ENCODE data around the gene ANKRD44.
"Not testable (repeated sequence)": the region's sequence is repeated elsewhere in the genome, so short reads cannot be mapped to it uniquely, and the experiment has no call there.

The ANKRD44 gene

DNA sequence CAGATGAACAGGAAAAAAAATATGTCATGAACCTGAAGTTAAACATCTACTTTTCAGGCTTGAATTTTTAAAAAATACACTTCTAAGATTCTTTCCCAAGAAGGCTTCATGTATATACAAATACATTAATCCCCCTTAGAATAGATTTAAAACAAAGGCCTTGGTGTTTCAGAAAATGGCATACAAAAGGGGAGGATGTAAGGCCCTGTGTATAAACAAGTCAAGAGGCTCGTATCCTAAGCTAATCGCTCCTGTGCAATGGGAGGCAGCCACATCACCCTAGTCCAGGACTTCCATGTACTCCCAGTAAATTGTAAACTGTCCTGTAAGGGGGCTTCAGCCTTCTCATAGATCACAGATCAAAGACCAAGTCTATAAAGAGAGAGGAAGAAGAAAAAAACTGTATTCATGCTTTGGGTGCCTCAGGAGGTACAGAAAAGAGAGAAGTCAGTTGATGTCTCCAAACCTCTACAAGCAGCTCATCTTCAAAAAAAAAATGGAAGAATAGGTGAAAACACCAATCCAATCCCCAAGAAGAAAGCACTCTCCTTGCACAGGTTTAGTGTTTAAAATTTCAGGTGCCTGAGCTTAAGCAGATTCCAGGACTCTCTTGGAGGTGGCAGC is 53.9 kb downstream of the ANKRD44 start:
- DNase-seq, result no peak

DNA sequence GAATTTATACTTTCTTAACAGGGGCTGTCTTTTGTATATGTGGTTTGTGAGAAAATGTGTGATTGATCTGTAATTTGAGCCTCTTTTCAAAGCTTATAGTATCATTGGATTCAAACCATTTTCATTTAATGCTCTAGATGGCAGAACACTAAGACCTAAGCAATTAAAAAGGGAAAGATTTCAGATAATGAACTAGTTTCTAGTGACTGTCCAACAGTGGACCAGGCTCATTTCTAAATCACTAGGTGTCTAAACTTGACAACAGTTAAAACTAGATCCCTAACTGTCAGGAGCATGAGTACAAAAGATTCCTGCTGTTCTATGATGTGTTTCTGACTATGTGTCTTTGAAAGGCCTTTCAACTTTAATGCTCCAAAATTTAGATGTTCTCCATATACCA is 54.6 kb downstream of the ANKRD44 start:
- no peak for DNase-seq

DNA sequence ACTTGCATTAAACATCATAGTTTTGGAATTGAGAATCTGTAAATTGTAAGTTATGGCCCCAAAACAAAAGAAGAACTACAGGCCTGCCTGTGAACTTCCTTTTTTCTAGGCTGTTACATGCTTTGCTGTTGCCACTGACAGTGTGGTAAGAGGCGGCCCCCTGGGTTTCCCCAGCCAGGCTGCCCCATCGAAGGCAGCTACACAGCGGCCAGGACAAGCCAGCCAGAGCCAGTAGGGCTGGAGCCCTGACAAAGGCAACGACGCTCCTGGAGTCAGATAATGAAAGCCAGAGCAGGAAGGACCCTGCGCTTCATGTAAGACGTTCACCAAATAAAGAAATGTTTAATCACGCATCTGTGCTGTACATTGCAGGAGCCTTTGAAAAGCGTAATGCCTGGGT is 55.0 kb downstream of the ANKRD44 start:
- DNase-seq, result peak; percentile 23

DNA sequence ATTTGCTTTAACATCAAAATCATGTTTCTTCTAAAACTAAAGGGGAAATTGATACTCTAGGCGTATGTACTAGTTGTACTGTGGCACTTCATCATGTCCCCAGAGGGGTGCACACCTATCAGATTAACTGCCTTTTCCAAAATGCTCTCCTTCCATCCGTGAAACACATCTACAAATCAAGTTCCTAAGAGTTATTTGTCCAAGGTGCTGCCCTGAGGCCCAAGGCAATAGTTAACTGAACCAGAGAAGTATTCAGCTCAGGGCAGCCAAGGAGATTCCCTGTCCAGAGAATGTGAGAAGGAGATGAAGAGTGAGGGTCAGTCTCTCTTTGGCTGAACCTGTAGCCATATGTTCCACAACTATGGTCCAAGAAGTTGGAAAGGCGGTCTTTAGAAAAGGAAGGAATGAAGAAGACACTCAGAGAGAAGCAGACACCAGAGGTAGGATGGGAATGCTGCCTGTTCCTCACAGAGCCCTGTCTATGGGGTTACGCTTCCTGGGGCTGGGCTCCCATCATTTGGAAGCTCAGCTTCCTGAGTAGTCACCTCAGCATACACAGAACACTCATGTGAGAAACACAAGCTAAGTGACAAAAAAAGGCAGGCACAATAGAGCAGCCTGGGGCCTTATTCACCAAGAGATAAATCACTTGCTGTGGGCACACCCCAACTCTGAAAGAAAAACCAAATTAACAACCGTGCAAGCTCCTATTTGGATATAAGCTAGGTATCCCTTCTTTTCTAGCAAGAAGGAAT is 55.6 kb downstream of the ANKRD44 start:
- DNase-seq, result no peak

DNA sequence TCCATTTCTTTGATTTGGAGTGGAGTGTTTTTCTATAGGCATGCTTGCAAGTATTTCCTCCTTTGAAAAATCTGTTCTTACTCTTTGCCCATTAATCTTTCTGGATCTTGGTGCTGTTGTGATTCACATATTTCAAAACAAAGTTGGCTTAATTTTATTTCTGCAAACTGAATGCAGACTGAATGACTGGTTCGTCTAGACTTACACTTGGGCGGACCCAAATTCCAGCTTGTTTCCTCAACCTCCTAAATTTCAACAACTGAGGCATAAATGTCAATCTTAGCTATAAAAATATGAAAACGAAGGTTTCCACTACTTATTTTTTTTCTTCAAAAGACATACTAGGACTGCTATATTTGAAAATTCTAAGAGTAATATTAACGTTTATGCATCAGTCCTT is 59.0 kb downstream of the ANKRD44 start:
- DNase-seq, result no peak

DNA sequence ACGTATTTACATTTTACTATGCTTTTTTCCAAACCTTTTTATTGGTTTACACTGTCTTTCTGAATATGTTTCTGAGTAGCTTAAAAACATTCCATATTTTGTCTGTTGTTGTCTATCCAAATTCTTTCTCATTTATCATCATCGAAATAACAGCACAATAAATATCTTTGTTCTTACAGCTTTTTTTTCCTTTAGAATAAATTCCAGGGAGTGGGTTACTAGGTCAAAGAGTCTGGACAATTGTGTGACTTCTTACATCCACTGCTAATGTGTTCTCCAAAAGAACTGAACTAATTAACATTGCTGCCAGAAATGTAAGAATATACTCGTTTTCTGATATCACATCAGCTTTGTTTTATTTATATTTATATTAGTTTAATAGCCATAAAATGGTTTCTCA is 59.4 kb downstream of the ANKRD44 start:
- DNase-seq, result no peak

DNA sequence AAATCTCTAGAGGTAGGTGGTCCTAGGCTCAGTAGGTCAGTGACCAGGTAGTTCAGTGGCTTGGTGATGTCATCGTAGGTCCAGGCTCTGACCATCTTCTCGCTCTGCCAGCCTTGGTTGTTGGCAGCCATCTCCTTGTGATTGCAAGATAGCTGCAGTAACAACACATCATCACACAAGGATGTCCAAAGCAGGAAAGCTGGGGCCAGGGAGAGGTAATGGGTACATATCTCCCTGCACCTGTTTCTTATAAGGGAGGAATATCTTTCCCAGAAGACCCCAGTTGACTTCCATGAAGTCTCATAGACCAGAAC is 60.5 kb downstream of the ANKRD44 start:
- DNase-seq, result no peak

DNA sequence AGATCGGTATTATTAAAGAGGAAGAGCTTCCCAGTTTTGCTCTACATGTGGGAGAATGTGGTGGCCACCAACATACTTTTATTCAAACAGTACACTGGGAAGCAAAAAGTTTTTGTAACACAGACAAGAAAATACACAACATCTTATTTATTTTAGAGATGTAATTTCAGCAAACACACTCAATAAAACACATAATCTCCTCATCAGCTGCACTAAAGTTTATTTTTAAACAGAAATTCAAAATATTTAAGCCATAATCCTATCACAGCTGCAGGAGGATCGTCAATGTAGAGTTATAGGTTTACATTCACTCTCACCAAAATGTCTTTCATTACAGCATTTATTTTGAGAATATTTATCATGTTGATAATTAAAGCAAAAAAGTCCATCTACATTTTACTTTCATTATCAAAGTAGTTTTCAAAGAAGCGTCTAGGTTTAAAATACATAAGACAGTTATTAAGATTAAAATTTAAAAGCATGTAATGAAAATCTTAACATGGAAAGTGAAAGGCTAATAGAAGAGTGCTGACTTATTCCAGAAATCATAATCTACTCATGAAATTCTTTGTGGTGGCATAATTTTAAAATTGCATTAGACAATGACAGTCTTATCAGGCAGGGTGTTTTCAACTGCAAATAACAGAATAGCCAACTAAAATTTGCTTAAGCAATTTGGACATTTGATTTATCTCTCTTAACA is 61.0 kb downstream of the ANKRD44 start:
- no peak for DNase-seq

DNA sequence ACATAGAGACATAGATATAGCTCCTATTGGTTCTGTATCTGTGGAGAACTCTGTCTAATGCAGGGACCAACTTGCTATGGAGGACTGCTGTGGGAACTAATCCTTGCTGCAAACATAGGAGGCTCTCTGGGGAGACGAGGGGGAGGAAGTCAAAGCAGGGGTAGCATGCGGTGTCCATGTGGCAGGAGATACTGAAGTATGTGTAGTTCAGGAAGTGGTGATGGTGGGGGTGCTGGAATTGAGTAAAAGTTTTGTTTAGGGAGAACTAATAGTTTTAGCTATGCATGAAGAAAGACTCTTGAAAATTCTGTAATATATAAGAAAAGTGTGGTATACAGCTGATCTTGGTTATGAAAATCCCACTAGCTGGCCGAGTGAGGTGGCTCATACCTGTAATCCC is 62.0 kb downstream of the ANKRD44 start:
- DNase-seq, result no peak

DNA sequence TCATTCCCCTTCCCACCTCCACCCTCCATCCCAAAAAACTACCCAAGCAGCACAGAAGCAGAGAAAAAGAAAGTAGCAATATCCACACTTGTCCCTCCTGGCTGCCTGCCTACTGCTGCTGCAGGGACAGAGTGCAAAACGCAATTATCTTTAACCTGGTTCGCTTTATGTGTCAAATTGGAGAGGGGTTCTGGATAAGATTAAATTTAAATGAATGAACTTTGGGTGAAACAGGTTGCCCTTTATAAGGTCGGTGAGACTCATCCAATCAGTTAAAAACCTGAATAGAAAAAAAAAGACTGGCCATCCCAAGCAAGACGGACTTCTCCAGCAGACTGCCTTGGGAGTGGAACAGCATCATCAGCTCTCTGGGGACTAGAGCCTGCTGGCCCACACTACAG is 62.6 kb downstream of the ANKRD44 start:
- DNase-seq, result no peak

DNA sequence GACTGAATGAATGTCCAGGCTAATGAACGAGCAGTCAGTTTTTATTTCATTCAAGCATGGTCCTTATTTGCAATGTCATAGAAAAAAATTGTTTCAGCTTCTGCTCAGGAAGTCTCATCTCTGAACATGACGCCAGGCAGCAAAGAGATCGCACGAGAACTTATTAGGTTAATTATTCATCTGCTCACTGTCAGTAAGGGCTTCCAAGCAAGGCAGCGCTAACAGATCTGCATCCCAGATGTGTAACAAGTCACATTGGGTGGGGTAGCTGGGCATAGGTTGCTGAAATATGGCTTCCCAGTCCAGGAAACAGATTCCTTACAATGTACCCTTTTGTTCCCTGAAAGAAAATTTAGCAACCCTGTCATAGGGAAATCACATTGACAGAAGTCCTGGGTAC is 63.5 kb downstream of the ANKRD44 start:
- no peak for DNase-seq

DNA sequence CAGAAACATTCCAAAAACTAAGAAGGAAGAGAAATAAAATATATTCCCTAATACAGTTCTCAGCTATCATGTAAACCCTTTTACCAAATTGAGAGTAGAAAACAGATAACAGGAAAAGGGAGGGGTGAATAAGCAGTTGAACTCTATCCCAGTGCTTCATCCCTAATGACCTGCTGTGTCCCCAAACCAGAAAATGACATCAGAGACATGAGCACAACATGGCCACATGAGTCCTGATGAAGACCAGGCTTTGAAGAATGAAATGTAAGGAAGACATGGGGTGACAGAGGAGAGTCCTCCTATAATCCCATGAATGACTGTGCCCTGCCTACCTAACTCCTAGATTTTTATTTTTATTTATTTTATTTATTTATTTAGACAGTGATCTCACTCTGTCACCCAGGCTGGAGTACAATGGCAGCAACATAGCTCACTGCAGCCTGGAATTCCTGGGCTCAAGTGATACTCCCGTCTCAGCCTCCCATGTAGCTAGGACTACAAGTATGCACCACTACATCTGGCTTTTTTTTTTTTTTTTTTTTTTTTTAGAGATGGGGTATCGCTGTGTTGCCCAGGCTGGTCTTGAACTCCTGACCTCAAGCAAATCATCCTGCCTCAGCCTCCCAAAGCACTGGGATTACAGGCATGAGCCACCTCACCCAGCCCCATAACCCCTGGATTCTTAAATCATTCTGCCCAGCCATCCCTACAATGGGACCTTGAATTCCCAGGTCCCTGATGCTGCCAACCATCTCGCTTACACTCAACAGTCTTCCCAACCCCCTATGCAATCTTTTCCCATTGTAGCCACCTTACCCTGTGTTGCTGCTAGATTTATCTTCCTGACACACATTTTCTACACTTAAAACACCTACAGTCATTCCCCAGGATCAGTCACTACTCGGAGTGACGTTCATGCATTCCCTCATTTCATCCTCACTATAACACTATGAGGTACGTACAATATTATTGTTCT is 64.5 kb downstream of the ANKRD44 start:
- no peak for DNase-seq

DNA sequence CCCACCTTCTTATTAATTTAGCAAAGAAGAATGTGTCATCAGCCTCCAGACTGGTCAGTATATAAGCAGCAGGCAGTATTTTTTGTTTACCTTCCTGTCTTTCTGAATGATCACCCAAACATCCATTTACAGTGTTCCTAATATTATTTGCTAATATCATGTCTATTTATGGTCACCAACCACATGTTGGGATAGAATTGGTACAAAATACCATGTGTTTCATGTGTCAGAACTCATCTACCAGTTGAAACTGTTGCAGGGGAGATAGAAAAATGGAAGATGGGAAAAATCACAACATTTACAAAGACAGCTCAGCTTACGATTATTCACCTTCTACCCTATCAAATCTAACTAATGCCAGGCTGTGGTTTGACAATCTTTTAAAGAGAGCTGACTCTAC is 66.2 kb downstream of the ANKRD44 start:
- no peak for DNase-seq

DNA sequence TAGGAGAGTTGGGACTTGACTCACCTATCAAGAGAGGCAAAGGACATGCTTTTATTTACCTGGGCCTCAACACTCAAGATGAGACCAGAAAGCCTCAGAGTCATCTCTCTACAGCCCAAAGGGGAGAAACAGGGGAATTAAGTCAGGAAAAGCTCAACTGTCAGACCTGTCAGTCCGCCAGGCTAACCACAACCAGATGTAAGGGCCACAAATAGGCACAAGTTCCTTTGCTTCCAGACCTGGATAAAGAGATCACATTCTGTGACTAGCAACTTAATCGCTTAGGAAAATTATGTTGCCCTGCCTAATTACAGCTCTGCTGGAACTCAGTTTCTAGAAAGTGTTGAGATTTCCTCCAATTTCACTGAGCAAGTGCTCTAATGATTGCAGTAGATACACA is 67.9 kb downstream of the ANKRD44 start:
- no peak for DNase-seq

DNA sequence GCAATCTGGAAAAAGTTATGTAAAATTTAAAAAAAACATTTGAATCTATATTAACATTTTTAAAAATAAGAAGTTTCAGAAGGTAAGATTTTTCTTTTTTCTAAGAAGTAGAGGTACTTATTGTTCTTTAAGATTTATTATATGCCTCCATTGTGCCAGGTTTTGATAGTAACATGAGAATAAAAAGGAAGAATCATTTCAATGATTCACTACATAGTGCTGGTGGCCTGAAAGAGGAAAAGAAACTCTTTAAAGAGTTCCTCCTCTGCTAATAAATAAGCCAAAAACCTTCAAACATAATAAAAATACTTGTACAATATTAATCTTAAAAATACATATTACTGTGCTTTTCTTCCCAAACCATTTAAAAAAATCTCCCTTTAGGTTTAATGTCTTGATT is 69.0 kb downstream of the ANKRD44 start:
- DNase-seq, result no peak

DNA sequence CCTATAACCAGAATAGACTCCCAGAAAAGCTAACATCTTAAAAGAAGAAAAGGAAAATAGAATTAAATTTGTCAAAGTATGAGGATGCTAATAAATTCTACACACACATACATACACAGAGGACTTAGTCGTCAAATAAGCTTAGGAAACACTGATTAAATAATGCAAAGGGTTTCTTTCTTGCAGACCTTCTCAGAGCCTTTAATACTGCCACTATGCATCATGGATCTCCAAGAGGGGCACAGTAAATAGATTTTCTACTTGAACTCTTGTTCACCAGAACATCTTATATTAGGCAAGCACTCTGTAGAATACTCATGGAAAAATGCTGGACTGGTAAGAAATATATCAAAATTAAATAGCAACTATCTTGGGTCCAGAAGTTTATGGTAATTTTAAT is 69.4 kb downstream of the ANKRD44 start:
- no peak for DNase-seq

DNA sequence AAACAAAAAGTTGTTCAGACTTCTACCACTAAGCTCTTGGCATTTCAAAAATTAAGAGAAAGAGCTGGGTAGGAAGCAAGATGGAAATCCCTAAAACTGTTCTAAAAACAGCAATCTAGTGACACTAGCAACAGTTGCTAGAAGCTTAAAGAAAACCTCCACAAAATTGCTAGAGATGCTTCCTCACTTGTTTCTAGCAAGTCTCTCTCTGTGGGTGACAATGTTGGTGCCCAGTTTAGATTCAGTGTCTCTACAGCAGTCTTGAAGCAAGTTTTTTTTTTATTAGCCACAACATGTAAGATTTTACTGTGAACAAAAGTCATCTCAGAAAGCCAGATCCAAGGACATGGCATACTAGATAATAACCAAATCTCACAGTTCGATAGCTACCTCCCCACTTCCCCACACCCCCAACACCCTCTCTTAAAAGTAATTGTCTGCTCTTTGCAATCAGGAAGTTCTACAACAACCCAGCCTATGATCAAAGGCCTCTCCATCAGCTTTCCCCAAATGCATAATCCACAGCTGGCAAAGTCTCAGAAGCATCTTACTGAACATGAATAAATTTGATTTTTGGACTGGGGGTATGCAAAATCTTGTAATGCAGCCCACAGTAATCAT is 70.0 kb downstream of the ANKRD44 start:
- DNase-seq, result no peak

DNA sequence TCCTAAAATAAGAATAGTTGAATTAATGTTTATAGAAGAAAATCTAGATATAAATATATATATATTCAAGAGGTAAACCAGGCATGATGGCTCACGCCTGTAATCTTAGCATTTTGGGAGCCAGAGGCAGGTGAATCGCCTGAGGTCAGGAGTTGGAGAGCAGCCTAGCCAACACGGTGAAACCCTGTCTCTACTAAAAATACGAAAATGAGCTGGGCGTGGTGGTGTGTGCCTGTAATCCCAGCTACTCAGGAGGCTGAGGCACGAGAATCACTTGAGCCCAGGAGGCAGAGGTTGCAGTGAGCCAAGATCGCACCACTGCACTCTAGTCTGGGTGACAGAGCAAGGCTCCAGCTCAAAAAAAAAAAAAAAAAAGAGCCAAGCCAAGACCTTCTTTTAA is 70.6 kb downstream of the ANKRD44 start:
- DNase-seq, result not testable (repeated sequence)

DNA sequence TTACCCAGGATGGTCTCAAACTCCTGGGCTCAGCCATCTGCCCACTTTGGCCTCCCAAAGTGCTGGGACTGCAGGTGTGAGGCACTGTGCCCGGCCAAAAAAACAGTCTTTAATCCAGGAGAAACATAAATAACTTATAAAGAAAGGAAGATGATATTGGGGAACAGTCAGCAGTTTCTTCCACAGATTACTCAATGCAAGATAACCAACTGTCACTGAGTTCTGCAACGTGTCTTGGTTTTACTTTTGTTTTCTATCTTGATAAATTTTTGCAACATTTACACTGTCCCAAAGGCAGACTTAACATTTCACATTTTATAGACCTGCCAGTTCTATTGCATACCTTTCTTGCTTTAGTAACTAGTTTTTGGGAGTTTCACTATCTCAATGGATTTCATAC is 71.1 kb downstream of the ANKRD44 start:
- DNase-seq, result no peak

DNA sequence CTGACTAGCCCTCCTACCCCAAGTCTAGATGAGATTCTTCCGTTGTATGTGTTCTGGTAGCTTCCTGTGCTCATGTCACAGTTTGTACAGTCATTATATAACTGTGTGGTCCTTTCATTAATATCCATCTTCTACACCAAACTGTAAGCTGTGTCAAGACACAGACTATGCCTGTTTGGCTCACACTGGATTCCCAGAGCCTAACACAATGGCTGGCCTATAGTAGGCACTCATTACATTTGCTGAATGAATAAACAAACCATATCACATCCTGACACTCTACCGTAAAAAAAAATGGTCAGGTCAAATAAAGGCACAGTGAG is 72.6 kb downstream of the ANKRD44 start:
- no peak for DNase-seq

DNA sequence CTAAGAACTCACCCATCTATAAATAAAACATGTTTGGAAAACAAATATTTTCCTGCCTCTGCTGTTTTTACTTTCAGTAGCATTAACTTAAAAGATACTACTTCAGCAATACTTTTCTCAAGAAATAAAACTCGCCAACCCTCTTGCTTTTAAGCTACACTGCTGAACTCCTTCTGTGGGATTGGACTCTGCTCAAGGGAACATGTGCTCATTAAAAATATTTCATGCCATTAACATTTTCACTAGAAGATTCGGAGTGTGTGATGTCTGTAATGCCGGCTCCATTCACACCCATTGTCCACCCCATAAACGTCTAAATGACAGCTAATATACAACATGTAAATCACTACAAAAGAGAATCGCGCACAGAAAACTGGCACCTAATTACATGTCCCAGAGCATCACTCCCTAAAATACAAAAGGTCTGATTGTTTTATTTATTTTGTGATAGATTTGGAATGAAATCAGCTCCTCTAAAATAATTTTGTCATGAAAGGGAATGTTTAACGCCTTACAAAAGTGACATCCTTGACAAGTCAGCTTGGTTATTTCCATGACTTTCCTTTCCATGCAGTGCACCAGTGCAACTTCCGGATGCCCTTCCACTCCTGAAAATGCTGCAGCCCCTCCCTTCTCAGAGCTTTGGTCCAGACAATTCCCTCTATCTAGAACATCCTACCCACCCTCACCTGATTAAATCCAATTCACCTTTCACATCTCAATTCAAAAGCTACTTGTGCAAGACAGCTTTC is 73.1 kb downstream of the ANKRD44 start:
- no peak for DNase-seq

DNA sequence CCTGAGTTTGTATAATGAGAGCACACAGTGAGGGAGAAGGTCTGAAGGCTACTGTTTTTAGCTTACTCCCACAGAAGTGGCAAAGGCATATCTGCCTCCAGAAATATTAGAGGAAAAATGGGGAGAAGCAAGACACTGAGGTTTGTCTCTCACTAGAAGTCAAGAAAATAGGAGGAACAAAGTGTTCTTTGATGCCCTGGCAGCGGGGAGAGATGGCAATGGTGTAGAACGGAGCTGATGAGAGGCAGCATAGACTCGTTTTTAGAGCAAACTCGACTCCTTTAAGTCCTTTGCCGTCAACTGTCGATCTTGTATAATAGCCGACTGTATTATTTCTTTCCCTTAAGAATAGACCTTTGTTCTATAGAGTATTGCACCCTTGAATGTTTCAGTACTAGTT is 73.8 kb downstream of the ANKRD44 start:
- no peak for DNase-seq
